ENCODE data around the gene PLOD3.

PLOD3 gene

DNA sequence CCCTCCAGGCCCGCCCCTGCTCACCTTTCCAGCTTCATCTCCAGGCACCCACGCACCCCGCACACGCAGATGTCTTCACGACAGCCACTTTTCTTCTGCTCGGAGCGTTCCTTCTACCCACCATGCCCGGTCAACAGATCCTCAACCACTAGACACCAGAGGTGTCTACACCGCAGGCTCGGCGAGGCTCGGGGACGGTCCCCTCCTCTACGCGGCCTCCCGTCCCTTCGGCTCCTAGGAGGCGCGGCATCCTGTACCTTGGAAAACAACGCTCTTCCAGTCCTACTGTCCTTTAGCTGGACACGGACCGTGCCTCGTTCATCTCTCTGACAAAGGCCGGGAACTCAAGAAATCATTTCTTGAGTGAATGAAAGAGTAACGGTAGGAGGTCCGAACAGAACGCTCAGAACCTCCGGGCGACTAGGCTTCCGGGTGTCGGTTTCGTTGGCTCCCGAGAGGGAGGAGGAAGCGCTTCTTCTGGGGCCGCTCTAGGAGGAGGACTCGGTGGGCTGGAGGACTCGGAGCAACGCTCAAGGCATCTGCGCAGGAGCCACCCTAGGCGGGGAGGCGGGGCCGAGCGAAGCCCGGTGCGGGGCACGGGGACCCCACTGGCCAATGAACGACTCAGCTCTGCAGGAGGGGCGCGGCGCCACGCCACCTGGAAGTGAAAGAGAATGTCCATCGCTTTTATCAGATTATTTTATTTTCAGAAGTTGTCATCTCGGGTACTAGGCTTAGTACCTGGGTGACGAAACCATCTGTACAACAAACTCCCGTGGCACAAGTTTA is 34.7 kb upstream of the PLOD3 start:
- DNase-seq (ENCODE audit: low read depth in 2 of 2), result peak; percentile 99
- TF ChIP-seq, protein P1, sequence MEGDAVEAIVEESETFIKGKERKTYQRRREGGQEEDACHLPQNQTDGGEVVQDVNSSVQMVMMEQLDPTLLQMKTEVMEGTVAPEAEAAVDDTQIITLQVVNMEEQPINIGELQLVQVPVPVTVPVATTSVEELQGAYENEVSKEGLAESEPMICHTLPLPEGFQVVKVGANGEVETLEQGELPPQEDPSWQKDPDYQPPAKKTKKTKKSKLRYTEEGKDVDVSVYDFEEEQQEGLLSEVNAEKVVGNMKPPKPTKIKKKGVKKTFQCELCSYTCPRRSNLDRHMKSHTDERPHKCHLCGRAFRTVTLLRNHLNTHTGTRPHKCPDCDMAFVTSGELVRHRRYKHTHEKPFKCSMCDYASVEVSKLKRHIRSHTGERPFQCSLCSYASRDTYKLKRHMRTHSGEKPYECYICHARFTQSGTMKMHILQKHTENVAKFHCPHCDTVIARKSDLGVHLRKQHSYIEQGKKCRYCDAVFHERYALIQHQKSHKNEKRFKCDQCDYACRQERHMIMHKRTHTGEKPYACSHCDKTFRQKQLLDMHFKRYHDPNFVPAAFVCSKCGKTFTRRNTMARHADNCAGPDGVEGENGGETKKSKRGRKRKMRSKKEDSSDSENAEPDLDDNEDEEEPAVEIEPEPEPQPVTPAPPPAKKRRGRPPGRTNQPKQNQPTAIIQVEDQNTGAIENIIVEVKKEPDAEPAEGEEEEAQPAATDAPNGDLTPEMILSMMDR (IDR thresholded peaks at IDR 0.05; ENCODE audit: low read depth, low read length), result peak; percentile 2
- H3K4me3 ChIP-seq (replicated peaks in 1 of 2; ENCODE audit: low read depth in 2 of 2, low read length in 2 of 2), result peak overlapping the region; percentile 94 to 95

GRCh38 chr7:101250324-101250723 is 32.9 kb upstream of the PLOD3 start:
- no peak for DNase-seq (ENCODE audit: low read depth in 2 of 2)
- TF ChIP-seq, protein P1 (IDR thresholded peaks at IDR 0.05; ENCODE audit: low read depth, low read length), result no peak
- no peak overlapping the region for H3K4me3 ChIP-seq (replicated peaks in 1 of 2; ENCODE audit: low read depth in 2 of 2, low read length in 2 of 2)

DNA sequence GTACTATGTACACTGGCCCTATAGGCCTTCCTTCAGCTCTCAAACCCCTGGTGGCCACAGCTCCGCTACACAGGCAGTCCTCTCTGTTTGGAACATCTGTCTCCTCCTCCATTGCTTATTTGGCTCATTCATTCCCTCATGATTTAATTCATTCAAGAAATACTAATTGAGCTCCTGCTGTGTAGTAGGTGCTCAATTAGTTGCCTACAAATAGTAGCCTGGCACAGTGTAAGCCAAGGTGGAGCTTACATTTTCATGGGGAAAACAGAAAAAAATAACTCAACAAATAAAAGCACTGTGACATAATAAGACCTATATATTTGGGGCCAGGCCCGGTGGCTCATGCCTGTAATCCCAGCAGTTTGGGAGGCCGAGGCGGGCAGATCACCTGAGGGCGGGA is 30.9 kb upstream of the PLOD3 start:
- H3K4me3 ChIP-seq (replicated peaks in 1 of 2; ENCODE audit: low read depth in 2 of 2, low read length in 2 of 2), result no peak overlapping the region
- no peak for DNase-seq (ENCODE audit: low read depth in 2 of 2)
- TF ChIP-seq, protein P1 (IDR thresholded peaks at IDR 0.05; ENCODE audit: low read depth, low read length), result no peak

DNA sequence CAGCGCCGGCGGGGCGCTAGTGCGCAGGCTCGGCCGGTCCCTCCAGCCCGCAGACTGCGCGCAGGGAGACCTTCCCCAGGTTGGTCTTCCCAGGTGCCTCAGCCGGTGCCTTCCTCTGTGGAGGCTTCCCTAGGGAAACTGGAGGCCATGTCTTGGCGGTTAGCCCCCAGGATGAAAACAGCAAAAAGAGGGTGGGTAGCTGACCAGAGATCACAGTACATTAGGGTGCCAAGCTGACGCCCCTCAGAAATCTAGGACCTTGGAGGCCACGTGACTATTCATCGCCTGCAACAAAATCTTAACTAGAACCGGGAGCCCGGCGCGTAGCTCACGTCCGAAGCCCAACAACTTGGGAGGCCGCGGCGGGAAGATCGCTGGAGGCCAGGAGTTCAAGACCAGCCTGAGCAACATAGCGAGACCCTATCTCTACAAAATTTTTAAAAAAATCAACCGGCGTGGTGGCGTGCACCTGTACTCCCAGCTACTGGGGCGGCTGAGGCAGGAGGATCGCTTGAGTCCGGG is 27.8 kb upstream of the PLOD3 start:
- H3K4me3 ChIP-seq (replicated peaks in 1 of 2; ENCODE audit: low read depth in 2 of 2, low read length in 2 of 2), result peak overlapping the region; percentile 94 to 97
- DNase-seq (ENCODE audit: low read depth in 2 of 2), result peak in 1 of 2 donors; percentile 20
- TF ChIP-seq, protein P1 (IDR thresholded peaks at IDR 0.05; ENCODE audit: low read depth, low read length), result no peak

DNA sequence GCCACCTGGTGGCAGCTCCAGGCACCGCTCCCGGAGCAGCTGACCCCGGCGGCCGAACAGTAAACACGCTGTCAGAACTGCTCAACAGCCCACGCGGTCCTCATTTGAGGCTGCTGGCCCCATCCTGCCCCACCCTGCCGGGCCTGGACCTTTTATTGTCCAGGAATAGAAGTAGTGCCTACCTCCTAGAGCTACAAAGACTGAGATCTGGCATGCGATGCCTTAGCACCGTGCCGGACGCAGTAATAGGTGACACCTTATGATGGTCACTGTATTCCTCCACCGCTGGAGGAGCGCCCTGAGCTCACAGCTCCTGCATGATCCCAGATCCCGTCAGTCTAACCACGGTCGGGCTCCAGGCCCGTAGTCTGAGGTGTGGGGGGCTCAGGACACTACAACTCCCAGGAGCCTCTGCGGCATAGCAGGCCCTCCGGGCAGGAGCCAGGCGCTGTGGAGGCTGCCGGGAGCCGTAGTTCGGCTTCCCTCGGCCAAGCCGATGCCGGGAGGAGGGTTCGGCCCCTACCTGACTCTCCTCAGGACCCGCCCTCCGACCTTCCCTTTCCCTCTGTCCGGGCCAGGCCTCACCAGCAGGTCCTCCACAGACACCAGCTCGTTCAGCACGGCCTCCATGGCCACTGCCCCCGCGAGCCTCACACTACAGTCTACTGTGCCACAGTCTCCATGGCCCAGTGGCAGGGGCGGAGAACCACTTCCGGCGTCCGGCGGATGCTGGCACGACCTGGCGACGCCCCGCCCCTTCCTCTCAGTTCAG is 27.2 kb upstream of the PLOD3 start, which contains the start of gene FIS1:
Gene FIS1 (minus strand): TSS at position 707 of the 772 bp plus-strand sequence. CDS start 77 bp downstream, at position 630.
- H3K4me3 ChIP-seq (replicated peaks in 1 of 2; ENCODE audit: low read depth in 2 of 2, low read length in 2 of 2), result peak within 1 kb of the TSS; percentile 94 to 97
- TF ChIP-seq, protein P1 (IDR thresholded peaks at IDR 0.05; ENCODE audit: low read depth, low read length), result peak; percentile 97
- DNase-seq (ENCODE audit: low read depth in 2 of 2), result peak; percentile 89 to 91

GRCh38 chr7:101243646-101244374 is 26.4 kb upstream of the PLOD3 start:
- peak overlapping the region; percentile 94 to 97 for H3K4me3 ChIP-seq (replicated peaks in 1 of 2; ENCODE audit: low read depth in 2 of 2, low read length in 2 of 2)
- TF ChIP-seq, protein P1 (IDR thresholded peaks at IDR 0.05; ENCODE audit: low read depth, low read length), result no peak
- DNase-seq (ENCODE audit: low read depth in 2 of 2), result peak; percentile 24 to 51

Measured in cardiac fibroblast (primary cell).